Osteocyte (in vitro differentiated cells): ENCODE measurements around the gene TMC2. TPM values are rescaled to one million over a fixed set of nuclear protein-coding genes. Genes with fewer than 3 reads are reported as not detected.
A peak's percentile ranks its signal among the peaks of the same experiment; 100 is the strongest.

ENCODE experiments used
- DNase-seq: peaks from one replicate; pipeline ENCODE4 v3.0.0; 2021; ENCODE audit warnings: mixed read lengths; ENCODE audit not compliant: unreplicated experiment; ENCODE audit errors: extremely low spot score
- H3K27ac Mint-ChIP-seq: one replicate; pipeline ENCODE4 v1.8.0; 2021; ENCODE audit warnings: mild to moderate bottlenecking, mixed read lengths; ENCODE audit not compliant: unreplicated experiment
- H3K27me3 Mint-ChIP-seq: one replicate; pipeline ENCODE4 v1.8.0; 2021; ENCODE audit warnings: mixed read lengths; ENCODE audit not compliant: unreplicated experiment
- H3K36me3 Mint-ChIP-seq: one replicate; pipeline ENCODE4 v1.8.0; 2021; ENCODE audit warnings: mixed read lengths; ENCODE audit not compliant: unreplicated experiment
- H3K4me1 Mint-ChIP-seq: one replicate; pipeline ENCODE4 v1.8.0; 2021; ENCODE audit warnings: mixed read lengths; ENCODE audit not compliant: unreplicated experiment
- H3K4me3 Mint-ChIP-seq: one replicate; pipeline ENCODE4 v1.8.0; 2021; ENCODE audit warnings: mild to moderate bottlenecking, moderate library complexity, mixed read lengths; ENCODE audit not compliant: unreplicated experiment
- H3K9me3 Mint-ChIP-seq: one replicate; pipeline ENCODE4 v1.8.0; 2021; ENCODE audit warnings: mixed read lengths; ENCODE audit not compliant: unreplicated experiment
- total RNA-seq: library from RNA; stranded (reverse); gene quantifications from 2 replicates; pipeline ENCODE4 v1.2.1, GENCODE V29; 2021
- TF ChIP-seq, protein P1 (sequence below): fragments of 200-600 bp; sonication (generic); IDR thresholded peaks from 2 replicates; pipeline ENCODE4 v1.5.0; 2021; ENCODE audit warnings: antibody characterized with exemption, mild to moderate bottlenecking, moderate library complexity

Gene TMC2
- total RNA-seq, 1 donor from 2014 or later: not detected

DNA sequence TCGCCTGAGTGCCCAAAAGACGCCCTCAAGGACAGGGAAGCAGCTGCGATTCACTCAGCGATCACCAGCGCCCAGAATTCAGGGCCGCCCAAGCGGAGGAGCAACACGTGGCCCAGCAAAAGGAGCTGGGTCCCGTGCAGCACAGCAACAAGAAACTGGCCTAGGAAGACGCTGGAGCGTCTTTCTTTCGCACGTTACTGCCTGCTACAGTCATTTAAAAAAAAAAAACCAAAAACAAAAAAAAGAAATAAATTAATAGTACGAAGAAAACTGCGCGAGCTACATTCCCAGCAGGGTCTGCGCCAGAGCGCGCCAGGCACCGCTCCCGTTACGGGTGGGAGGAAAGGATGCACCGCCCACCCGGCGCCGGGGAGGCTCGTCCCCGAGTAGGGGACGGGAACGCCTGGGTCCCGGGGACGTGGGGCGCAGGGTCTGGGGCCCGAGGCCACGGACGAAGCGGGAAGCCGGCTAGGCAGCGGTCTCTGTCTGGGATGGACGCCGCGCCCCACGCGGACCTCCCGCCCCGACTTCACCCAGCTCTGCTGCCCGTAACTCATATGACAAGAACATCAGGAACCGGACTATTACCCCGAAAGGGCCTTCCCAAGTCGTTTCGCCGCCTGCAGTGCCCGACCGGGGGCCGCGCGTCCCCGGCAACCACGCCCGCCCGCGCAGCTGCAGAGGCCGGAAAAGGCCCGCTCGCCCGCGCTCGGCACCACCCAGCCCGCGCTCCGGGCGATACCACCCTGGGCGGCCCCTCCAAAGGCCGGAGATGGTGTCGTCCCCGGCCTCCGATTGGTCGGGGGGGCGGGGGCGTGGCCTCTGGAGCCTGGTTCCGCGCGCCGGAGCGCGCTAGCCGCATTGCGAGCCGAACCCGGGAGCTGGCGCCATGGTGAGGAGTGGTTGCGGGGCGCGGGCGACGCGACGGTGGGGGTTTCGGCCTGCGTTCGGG is 115.7 kb downstream of the TMC2 start, which contains the start of gene NOP56:
TSS of gene NOP56 (plus strand) at position 861 of the 952 bp plus-strand sequence. CDS start at position 890, 29 bp downstream.
- TF ChIP-seq, protein P1, sequence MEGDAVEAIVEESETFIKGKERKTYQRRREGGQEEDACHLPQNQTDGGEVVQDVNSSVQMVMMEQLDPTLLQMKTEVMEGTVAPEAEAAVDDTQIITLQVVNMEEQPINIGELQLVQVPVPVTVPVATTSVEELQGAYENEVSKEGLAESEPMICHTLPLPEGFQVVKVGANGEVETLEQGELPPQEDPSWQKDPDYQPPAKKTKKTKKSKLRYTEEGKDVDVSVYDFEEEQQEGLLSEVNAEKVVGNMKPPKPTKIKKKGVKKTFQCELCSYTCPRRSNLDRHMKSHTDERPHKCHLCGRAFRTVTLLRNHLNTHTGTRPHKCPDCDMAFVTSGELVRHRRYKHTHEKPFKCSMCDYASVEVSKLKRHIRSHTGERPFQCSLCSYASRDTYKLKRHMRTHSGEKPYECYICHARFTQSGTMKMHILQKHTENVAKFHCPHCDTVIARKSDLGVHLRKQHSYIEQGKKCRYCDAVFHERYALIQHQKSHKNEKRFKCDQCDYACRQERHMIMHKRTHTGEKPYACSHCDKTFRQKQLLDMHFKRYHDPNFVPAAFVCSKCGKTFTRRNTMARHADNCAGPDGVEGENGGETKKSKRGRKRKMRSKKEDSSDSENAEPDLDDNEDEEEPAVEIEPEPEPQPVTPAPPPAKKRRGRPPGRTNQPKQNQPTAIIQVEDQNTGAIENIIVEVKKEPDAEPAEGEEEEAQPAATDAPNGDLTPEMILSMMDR: no peak
- Mint-ChIP-seq H3K9me3 (no peaks in the 10 kb centered on the region), H3K4me3 (peak within 1 kb of the TSS; percentile 91), H3K36me3 (peaks cover 16% of the 10 kb centered on the region), H3K4me1 (peaks cover 21% of the 10 kb centered on the region), H3K27ac (peak within 1 kb of the TSS; percentile 96), H3K27me3 (no peaks in the 10 kb centered on the region)
- peak; percentile 98 for DNase-seq

DNA sequence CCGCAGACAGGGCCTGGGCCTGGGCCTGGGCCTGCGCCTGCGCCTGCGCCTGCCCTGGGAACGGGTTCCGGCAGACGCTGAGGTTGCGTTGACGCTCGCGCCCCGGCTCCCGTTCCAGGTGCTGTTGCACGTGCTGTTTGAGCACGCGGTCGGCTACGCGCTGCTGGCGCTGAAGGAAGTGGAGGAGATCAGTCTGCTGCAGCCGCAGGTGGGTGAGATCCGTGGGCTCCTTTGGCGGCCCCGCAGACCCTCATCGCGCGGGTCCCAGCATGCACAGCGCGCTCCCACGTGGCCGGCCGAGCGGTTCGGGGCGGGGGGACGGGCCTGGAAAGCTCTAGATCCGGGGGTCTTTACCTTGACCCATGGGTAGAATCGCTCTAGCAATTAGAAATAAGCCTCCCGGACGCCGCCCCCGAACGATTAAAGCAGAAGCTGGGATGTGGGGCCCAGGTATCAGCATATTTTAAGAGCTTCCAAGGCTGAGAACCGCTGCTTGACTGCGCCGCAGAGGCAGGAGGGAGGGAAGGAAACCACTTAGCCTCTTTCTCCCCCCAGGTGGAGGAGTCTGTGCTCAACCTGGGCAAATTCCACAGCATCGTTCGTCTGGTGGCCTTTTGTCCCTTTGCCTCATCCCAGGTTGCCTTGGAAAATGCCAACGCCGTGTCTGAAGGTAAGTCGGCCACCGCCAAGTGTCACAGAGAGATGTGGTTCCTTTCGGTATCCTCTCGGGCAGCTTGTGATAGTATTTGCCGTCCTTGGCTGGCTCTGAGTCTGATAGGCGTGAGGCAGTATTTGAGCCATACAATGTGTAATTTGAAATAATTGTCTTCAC is 116.6 kb downstream of the TMC2 start:
- H3K9me3 Mint-ChIP-seq: no peaks in the 10 kb centered on the region
- peak overlapping the region; percentile 91 for H3K4me3 Mint-ChIP-seq
- peaks cover 21% of the 10 kb centered on the region for H3K4me1 Mint-ChIP-seq
- peaks cover 25% of the 10 kb centered on the region for H3K36me3 Mint-ChIP-seq
- TF ChIP-seq, protein P1: no peak
- H3K27ac Mint-ChIP-seq: peak overlapping the region; percentile 67
- DNase-seq: no peak
- H3K27me3 Mint-ChIP-seq: no peaks in the 10 kb centered on the region

DNA sequence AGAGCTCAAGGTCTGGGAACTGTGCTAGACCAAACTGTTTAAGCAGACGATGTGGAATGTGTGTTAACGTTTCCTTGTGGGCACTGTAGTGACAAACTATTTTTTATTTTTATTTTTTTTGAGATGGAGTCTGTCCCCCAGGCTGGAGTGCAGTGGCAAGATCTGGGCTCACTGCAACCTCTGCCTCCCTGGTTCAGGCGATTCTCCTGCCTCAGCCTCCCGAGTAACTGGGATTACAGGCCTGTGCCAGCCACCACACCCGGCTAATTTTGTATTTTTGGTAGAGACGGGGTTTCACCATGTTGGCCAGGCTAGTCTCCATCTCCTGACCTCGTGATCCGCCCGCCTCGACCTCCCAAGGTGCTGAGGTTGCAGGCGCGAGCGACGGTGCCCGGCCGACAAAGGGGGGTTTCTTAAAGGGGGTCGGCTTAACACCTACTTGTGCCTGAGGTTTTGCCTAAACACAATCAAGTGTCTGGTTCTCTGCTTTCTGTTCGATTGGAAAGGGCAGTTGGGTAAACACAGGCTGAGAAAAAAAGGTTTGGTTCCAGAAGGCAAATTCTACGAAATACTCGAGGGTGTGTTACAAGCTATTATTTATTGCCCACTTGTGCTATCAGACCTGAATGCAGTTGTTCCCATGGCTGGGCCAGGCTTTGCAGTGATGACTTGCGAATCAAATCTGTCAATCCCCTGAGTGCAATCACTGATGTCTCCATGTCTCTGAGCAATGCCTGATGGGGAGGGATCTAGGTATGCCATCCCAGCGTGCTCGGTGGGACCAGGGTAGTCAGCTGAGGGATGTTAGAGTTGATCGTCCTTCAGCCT is 117.4 kb downstream of the TMC2 start:
- Mint-ChIP-seq H3K9me3 (no peaks in the 10 kb centered on the region), H3K27ac (peak overlapping the region; percentile 67), H3K4me1 (peaks cover 21% of the 10 kb centered on the region), H3K36me3 (peaks cover 32% of the 10 kb centered on the region), H3K27me3 (no peaks in the 10 kb centered on the region), H3K4me3 (peak overlapping the region; percentile 91)
- TF ChIP-seq, protein P1: no peak
- DNase-seq: no peak

DNA sequence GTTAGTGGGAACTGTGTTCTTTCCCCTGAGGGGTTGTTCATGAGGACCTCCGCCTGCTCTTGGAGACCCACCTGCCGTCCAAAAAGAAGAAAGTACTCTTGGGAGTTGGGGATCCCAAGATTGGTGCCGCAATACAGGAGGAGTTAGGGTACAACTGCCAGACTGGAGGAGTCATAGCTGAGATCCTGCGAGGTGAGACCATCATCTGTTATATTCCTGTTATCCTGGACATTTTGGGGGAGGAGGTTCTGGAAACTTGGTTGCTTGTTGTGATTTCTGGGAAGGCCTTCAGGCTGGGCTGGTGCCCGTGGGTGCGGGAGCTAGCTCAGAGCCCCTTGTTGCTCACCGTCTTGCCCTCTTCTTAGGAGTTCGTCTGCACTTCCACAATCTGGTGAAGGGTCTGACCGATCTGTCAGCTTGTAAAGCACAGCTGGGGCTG is 118.0 kb downstream of the TMC2 start:
- DNase-seq: no peak
- peak overlapping the region; percentile 14 for H3K27ac Mint-ChIP-seq
- peak overlapping the region; percentile 91 for H3K4me3 Mint-ChIP-seq
- peaks cover 21% of the 10 kb centered on the region for H3K4me1 Mint-ChIP-seq
- peaks cover 34% of the 10 kb centered on the region for H3K36me3 Mint-ChIP-seq
- no peaks in the 10 kb centered on the region for H3K9me3 Mint-ChIP-seq
- TF ChIP-seq, protein P1: no peak
- no peaks in the 10 kb centered on the region for H3K27me3 Mint-ChIP-seq
